Measurements from ENCODE around the gene FCGR3B.
"Not testable (repeated sequence)": the region's sequence is repeated elsewhere in the genome, so short reads cannot be mapped to it uniquely, and the experiment has no call there.

FCGR3B gene

DNA sequence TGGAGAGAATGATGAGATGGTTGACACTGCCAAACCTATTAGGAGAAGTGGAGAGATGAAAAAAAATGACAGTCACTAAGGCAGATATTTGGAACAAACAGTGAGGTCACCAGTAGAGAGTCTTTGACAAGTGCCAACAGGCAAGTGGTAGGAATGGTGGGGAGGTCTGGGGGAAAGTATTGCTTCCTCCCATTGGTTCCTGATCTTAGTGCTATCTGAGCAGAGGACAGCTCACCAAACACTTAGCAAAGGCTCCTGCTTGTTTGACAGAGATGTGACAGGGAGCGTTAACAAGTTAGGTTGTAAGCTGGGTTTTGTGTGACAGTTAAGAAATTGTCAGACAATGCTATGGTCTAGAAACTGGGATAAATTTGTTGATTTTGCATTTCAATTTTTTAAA is 6.4 kb downstream of the FCGR3B start:
- H3K27ac ChIP-seq, H3K4me2 ChIP-seq: not testable (repeated sequence)

DNA sequence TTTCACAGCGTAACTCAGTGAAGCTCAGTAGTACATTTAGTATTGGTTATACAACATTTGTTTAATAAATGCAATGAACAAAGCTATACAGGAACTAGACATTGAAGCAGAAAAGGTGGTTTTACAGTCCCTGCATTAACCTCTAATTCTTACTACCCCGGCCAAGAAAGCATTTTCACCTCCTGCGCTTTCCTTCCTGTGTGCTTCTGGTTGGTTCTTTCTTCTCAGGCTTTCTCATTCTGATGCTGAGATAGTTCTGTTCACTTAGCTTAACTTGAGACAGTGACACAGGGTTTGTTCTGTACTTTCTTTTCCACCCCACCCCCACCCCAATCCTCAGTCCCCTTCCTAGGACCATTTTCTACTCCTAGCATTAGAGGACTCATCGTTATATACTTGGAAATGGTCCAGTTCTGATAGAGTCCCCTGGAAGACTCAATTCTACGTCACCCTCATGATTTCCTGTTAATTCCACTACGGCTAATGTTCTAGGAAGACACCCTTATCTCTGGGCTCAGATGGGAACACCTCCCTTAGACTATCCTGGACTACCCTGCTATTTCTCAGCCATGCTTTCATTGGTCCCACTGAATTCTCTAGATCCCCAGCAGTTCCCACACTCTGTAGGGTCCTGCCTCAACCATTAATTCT is 7.5 kb downstream of the FCGR3B start:
- not testable (repeated sequence) for H3K36me3 ChIP-seq, H3K4me1 ChIP-seq, H3K9ac ChIP-seq, H3K4me3 ChIP-seq, H3K27ac ChIP-seq, H3K4me2 ChIP-seq, H4K20me1 ChIP-seq
- Histone ChIP-seq H3K9me3 (peaks cover 28% of the 10 kb centered on the region), H3K27me3 (peaks cover 23% of the 10 kb centered on the region)

More for the DNA sequence above, 6.4 kb downstream of the FCGR3B start:
- not testable (repeated sequence) for H3K9ac ChIP-seq, H4K20me1 ChIP-seq, H3K4me1 ChIP-seq, H3K4me3 ChIP-seq, H3K36me3 ChIP-seq
- Histone ChIP-seq H3K9me3 (peaks cover 24% of the 10 kb centered on the region), H3K27me3 (peaks cover 23% of the 10 kb centered on the region)

DNA sequence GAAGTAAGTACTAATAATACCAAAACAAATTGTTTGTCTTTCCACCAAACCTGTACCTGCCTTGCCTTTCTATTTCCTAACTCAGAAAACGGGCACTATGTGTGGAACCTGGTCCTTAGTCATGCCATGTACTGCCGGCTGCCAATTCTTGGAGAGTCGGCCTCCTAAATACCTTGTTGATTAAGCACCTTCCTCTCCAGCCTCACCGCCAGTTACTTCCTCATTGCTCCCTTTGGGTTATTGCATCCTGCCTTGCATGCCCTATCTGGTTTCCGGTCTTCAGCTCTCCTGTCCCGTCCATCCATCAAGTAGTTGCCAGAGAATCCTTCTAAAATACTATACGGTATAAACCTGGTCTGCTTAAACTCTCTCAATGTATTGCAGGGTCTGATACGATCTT is 8.9 kb downstream of the FCGR3B start:
- H3K27ac ChIP-seq, H3K4me1 ChIP-seq, H3K4me2 ChIP-seq, H3K9ac ChIP-seq, H4K20me1 ChIP-seq, H3K4me3 ChIP-seq, H3K36me3 ChIP-seq: not testable (repeated sequence)
- H3K9me3 ChIP-seq, result peaks cover 28% of the 10 kb centered on the region
- H3K27me3 ChIP-seq, result peaks cover 23% of the 10 kb centered on the region

DNA sequence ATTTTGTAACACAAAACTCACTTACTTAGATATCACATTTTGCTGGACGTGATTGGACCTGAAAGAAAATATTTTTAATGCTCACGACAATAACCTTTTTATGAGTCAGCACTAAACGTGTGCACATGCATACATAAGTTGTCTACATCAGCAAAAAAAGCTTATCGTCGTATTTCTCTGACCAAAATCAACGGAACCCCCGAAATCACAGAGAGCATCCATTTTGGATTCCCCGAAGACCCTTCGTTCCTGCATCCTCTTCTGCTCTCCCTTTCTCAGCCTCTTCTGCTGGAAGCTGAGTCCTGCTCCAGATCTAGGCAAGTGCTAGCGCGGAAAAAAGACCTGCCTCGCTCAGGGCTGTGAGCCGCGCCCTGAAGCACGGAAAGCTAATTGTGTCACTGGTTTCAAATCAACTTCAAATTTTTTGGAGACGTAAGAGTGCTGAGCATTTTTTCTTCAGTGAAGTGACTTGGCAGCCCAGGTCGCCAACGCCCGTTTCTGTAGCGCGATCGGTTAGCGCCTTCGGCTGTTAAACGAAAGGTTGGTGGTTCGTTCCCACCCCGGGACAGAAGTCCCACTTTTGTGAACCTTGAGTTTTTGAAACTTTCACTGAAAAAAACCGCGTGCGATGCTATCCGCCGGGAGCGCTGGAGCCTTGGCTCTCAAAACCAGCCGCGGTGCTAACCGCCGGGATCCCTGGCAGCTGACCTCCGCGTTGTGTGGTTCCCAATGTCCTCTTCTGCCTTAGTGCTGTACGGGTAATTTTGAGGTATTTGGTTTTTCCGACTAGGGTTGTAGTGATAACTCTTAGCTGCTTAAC is 9.6 kb downstream of the FCGR3B start:
- H3K27me3 ChIP-seq, result peaks cover 23% of the 10 kb centered on the region
- not testable (repeated sequence) for H4K20me1 ChIP-seq, H3K4me2 ChIP-seq, H3K4me1 ChIP-seq, H3K36me3 ChIP-seq, H3K9ac ChIP-seq, H3K27ac ChIP-seq, H3K4me3 ChIP-seq
- peaks cover 28% of the 10 kb centered on the region for H3K9me3 ChIP-seq

DNA sequence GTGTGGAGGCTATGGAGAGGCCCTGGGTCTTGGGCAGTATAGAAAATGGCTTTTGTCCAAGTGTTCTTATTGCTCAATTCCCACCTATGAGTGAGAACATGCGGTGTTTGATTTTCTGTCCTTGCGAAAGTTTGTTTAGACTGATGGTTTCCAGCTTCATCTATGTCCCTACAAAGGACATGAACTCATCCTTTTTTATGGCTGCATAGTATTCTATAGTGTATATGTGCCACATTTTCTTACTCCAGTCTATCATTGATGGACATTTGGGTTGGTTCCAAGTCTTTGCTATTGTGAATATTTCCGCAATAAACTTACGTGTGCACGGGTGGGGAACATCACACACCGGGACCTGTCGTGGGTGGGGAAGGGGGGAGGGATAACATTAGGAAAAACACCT is 10.6 kb downstream of the FCGR3B start:
- H3K36me3 ChIP-seq, H3K4me2 ChIP-seq, H3K9ac ChIP-seq, H3K27ac ChIP-seq, H3K4me1 ChIP-seq, H4K20me1 ChIP-seq, H3K4me3 ChIP-seq: not testable (repeated sequence)
- Histone ChIP-seq H3K9me3 (peaks cover 28% of the 10 kb centered on the region), H3K27me3 (peaks cover 23% of the 10 kb centered on the region)

DNA sequence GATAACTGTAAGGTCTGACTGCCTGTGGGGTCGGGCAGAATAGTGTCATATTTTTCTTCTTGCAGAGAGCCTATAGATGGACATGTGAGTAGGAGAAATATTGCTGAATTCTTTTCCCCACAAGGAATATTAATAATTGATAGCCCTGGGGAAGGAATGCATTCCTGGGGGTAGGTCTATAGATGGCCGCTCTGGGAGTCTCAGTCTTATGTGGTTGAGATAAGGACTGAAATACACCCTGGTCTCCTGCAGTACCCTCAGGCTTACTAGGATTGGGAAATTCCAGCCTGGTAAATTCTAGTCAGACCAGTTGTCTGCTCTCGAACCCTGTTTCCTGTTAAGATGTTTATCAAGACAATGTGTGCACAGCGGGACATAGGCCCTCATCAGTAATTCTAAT is 12.5 kb downstream of the FCGR3B start:
- H3K9me3 ChIP-seq, result peaks cover 28% of the 10 kb centered on the region
- not testable (repeated sequence) for H3K27ac ChIP-seq, H4K20me1 ChIP-seq, H3K4me1 ChIP-seq, H3K4me3 ChIP-seq, H3K9ac ChIP-seq, H3K4me2 ChIP-seq, H3K36me3 ChIP-seq
- peaks cover 23% of the 10 kb centered on the region for H3K27me3 ChIP-seq

DNA sequence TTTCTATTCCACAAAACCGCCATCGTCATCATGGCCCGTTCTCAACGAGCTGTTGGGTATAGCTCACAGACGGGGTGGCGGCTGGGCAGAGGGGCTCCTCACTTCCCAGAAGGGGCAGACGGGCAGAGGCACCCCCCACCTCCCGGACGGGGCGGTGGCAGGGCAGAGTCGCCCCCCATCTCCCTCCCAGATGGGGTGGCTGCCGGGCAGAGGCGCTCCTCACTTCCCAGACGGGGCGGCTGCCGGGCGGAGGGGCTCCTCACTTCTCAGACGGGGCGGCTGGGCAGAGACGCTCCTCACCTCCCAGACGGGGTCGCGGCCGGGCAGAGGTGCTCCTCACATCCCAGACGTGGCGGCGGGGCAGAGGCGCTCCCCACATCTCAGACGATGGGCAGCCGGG is 14.6 kb downstream of the FCGR3B start:
- H3K4me1 ChIP-seq, H3K9ac ChIP-seq, H3K36me3 ChIP-seq, H3K4me3 ChIP-seq, H3K4me2 ChIP-seq, H3K27ac ChIP-seq, H4K20me1 ChIP-seq: not testable (repeated sequence)
- Histone ChIP-seq H3K27me3 (peaks cover 13% of the 10 kb centered on the region), H3K9me3 (peaks cover 20% of the 10 kb centered on the region)

DNA sequence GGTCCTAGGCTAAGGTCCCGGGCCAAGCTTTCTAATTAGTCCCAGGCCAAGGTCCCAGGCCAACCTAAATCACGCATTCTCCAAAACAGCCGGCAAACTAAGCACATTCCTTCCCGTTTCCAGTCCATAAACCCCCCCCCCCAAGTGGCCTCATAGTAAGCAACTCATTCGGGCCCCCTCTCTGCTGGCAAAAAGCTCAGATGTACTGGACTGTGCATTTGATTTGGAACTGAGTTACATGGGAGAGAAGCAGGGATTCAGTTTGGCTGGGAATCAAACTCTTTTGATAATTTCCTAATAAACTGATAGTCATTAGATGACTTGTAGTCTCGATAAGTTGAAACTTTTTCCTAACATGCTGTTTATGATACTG is 17.8 kb downstream of the FCGR3B start:
- peak overlapping the region; percentile 71 for H3K4me2 ChIP-seq
- not testable (repeated sequence) for H3K27me3 ChIP-seq, H4K20me1 ChIP-seq, H3K36me3 ChIP-seq, H3K9me3 ChIP-seq, H3K4me1 ChIP-seq
- peak overlapping the region; percentile 68 for H3K4me3 ChIP-seq
- peak overlapping the region; percentile 81 for H3K27ac ChIP-seq
- H3K9ac ChIP-seq, result peak overlapping the region; percentile 80; the same call in 1 of the 2 replicates

DNA sequence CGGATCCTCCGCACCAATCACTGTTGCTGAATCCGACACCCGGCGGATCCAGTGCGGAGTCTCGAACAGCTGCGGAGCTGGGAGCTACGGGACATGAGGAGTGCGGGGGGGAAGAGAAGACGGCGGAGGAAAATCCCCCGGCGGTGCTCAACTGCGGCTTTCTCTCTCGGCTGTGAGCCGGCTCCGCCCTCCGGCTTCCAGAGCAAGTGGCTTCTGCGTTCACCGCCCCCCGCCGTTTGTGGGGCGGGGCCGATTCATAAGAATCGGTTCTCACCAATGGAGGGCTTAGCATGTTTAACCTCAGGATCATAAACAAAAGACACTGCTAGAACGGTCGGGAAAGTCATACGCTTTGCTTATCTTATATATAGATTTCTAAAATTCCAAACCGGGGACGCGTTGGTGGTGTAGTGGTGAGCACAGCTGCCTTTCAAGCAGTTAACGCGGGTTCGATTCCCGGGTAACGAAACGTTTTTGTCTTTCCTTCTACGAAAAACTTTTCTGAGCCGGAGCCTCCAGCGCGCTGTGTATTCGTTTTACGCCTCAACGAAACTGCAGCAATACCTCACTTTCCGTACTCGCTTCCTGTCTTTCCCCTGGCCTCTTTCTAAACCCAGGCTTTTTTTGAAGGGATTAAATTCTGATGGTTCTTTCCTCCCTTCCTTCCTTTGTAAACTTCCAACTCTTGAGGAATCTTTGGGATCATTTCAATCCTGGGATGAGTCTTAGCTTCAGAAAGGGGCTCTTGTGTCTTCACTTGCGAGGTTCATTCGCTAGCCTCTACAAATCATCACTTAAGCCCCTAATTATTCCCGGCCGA is 18.4 kb downstream of the FCGR3B start:
- Histone ChIP-seq H3K27ac (peak overlapping the region; percentile 81), H3K4me3 (peak overlapping the region; percentile 68), H3K4me2 (peak overlapping the region; percentile 71), H3K9ac (peak overlapping the region; percentile 80)
- not testable (repeated sequence) for H3K9me3 ChIP-seq, H3K27me3 ChIP-seq, H3K4me1 ChIP-seq, H4K20me1 ChIP-seq, H3K36me3 ChIP-seq

DNA sequence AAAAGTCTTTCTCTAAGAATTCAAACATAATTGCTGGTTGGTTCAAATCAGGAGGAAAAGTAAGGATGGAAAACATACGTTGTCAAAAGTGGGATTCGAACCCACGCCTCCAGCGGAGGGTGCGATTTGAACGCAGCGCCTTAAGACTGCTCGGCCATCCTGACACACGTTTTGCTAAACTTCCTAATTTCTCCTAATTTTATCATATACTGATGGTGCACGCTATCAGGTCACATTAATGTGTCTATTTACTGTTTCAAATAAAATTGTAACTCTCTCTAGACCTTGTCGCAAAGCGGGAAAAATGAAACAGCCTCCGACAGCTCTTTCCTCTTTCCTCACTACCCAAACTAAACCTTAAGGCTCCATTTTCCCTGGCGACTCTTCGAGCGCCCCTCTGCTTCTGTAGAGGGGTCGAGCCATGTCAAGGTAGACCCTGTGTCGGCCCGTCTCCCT is 19.1 kb downstream of the FCGR3B start:
- H3K4me1 ChIP-seq, H3K9me3 ChIP-seq, H3K36me3 ChIP-seq, H3K27me3 ChIP-seq, H4K20me1 ChIP-seq: not testable (repeated sequence)
- peak overlapping the region; percentile 68 for H3K4me2 ChIP-seq
- peak overlapping the region; percentile 58; the same call in 1 of the 2 replicates for H3K27ac ChIP-seq
- H3K4me3 ChIP-seq, result peak overlapping the region; percentile 68
- peak overlapping the region; percentile 80 for H3K9ac ChIP-seq

DNA sequence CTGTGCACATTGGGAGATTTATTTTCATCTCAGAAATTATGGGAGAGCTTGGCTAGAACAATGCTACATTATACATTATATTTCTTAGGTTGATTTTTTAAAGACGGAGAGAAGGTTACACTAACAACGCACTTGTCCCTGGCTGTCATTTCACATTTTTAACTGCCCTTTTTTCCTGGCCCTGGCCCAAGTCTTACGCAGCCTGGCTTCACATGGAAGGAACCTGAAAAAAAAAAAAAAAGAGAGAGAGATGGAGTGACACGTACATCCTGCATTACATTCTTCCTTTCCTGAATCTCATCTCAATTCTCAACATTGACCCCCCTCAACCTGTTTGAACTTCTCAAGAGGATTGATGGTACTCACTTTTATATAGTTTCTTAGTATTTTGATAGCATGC is 20.8 kb downstream of the FCGR3B start:
- not testable (repeated sequence) for H3K4me2 ChIP-seq, H4K20me1 ChIP-seq, H3K27me3 ChIP-seq, H3K9me3 ChIP-seq, H3K27ac ChIP-seq, H3K4me3 ChIP-seq, H3K9ac ChIP-seq, H3K36me3 ChIP-seq, H3K4me1 ChIP-seq

DNA sequence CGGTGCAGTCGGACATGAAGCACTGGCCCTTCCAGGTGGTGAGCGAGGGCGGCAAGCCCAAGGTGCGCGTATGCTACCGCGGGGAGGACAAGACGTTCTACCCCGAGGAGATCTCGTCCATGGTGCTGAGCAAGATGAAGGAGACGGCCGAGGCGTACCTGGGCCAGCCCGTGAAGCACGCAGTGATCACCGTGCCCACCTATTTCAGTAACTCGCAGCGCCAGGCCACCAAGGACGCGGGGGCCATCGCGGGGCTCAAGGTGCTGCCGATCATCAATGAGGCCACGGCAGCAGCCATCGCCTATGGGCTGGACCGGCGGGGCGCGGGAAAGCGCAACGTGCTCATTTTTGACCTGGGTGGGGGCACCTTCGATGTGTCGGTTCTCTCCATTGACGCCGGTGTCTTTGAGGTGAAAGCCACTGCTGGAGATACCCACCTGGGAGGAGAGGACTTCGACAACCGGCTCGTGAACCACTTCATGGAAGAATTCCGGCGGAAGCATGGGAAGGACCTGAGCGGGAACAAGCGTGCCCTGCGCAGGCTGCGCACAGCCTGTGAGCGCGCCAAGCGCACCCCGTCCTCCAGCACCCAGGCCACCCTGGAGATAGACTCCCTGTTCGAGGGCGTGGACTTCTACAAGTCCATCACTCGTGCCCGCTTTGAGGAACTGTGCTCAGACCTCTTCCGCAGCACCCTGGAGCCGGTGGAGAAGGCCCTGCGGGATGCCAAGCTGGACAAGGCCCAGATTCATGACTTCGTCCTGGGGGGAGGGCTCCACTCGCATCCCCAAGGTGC is 24.2 kb downstream of the FCGR3B start:
- H3K4me2 ChIP-seq, H3K27me3 ChIP-seq, H3K4me1 ChIP-seq, H3K27ac ChIP-seq, H4K20me1 ChIP-seq, H3K4me3 ChIP-seq, H3K9ac ChIP-seq, H3K36me3 ChIP-seq: not testable (repeated sequence)
- peaks cover 14% of the 10 kb centered on the region; the same call in 1 of the 2 replicates for H3K9me3 ChIP-seq

DNA sequence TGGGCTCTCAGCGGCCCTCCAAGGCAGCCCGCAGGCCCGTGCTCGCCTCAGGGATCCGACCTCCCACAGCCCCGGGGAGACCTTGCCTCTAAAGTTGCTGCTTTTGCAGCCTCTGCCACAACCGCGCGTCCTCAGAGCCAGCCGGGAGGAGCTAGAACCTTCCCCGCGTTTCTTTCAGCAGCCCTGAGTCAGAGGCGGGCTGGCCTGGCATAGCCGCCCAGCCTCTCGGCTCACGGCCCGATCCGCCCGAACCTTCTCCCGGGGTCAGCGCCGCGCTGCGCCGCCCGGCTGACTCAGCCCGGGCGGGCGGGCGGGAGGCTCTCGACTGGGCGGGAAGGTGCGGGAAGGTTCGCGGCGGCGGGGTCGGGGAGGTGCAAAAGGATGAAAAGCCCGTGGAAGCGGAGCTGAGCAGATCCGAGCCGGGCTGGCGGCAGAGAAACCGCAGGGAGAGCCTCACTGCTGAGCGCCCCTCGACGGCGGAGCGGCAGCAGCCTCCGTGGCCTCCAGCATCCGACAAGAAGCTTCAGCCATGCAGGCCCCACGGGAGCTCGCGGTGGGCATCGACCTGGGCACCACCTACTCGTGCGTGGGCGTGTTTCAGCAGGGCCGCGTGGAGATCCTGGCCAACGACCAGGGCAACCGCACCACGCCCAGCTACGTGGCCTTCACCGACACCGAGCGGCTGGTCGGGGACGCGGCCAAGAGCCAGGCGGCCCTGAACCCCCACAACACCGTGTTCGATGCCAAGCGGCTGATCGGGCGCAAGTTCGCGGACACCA is 25.0 kb downstream of the FCGR3B start:
- H3K36me3 ChIP-seq, H3K9ac ChIP-seq, H3K4me2 ChIP-seq, H3K27ac ChIP-seq, H4K20me1 ChIP-seq, H3K27me3 ChIP-seq, H3K4me1 ChIP-seq: not testable (repeated sequence)
- Histone ChIP-seq H3K4me3 (0 out of 2 replicates have a peak overlapping the region, but pooled peaks have one; percentile 38), H3K9me3 (peaks cover 14% of the 10 kb centered on the region; the same call in 1 of the 2 replicates)

Measured in BLaER1 (cell line).